GM18951 (cell line): ENCODE data around the gene NFIA.

Experiments used
- POLR2A ChIP-seq: IDR thresholded peaks from 4 replicates; pipeline ENCODE4 v1.6.1; 2011; ENCODE audit warnings: mild to moderate bottlenecking; ENCODE audit not compliant: insufficient read length, insufficient read depth; ENCODE audit errors: extremely low read depth
- in situ Hi-C: fragments of 300-500 bp; cut with MboI; formaldehyde crosslinking; loops from one replicate; pipeline ENCODE4 v1.12.0; 2022; ENCODE audit warnings: low sequenced_read_pairs, mixed read lengths, inconsistent platforms; ENCODE audit not compliant: unreplicated experiment

The NFIA gene

GRCh38 chr1:61404597-61405376, 322.4 kb downstream of the NFIA start:
- in situ Hi-C loops: no loop called here
- no peak for TF ChIP-seq POLR2A

- TF ChIP-seq POLR2A: no peak
- in situ Hi-C loops: no loop called here
Measured at GRCh38 chr1:61406467-61406866, 324.1 kb downstream of the NFIA start.

GRCh38 chr1:61412601-61413000, 330.2 kb downstream of the NFIA start:
- in situ Hi-C loops: no loop called here
- TF ChIP-seq POLR2A: no peak

- TF ChIP-seq POLR2A: no peak
- in situ Hi-C loops: no loop called here
Measured at GRCh38 chr1:61419196-61419595, 336.8 kb downstream of the NFIA start.

GRCh38 chr1:61419657-61420056, 337.3 kb downstream of the NFIA start:
- TF ChIP-seq POLR2A: no peak
- in situ Hi-C loops: no loop called here

- in situ Hi-C loops: no loop called here
- no peak for TF ChIP-seq POLR2A
Measured at GRCh38 chr1:61420243-61420642, 337.9 kb downstream of the NFIA start.

GRCh38 chr1:61420909-61421835, 338.8 kb downstream of the NFIA start:
- in situ Hi-C loops: no loop called here
- no peak for TF ChIP-seq POLR2A

GRCh38 chr1:61423643-61424042, 341.3 kb downstream of the NFIA start:
- no peak for TF ChIP-seq POLR2A
- in situ Hi-C loops: no loop called here

GRCh38 chr1:61424382-61424781, 342.0 kb downstream of the NFIA start:
- in situ Hi-C loops: no loop called here

GRCh38 chr1:61425040-61425439, 342.7 kb downstream of the NFIA start:
- in situ Hi-C loops: no loop called here

More at GRCh38 chr1:61424382-61424781, 342.0 kb downstream of the NFIA start:
- TF ChIP-seq POLR2A: no peak

GRCh38 chr1:61426254-61426653, 343.9 kb downstream of the NFIA start:
- in situ Hi-C loops: no loop called here
- TF ChIP-seq POLR2A: no peak

More at GRCh38 chr1:61425040-61425439, 342.7 kb downstream of the NFIA start:
- no peak for TF ChIP-seq POLR2A

- TF ChIP-seq POLR2A: no peak
- in situ Hi-C loops: no loop called here
Measured at GRCh38 chr1:61426885-61427284, 344.5 kb downstream of the NFIA start.

- in situ Hi-C loops: no loop called here
- TF ChIP-seq POLR2A: no peak
Measured at GRCh38 chr1:61427510-61427909, 345.1 kb downstream of the NFIA start.

- in situ Hi-C loops: no loop called here
- no peak for TF ChIP-seq POLR2A
Measured at GRCh38 chr1:61428146-61428545, 345.8 kb downstream of the NFIA start.
